Mesenchymal stem cell (in vitro differentiated cells and primary cell): Measurements from ENCODE around the gene NFATC1.

ENCODE experiments used
- DNase-seq: peaks from one replicate; pipeline ENCODE4 v3.0.0-alpha.2; 2013
- H2AFZ ChIP-seq: one replicate; pipeline ENCODE4 v1.6.1; 2013; ENCODE audit warnings: low read depth, mild to moderate bottlenecking, control low read depth, inconsistent platforms, low read length, moderate library complexity
- H2AK5ac ChIP-seq: 2 replicates; pipeline ENCODE4 v1.6.1; 2013; ENCODE audit warnings: low read length, moderate library complexity, mild to moderate bottlenecking, inconsistent platforms; ENCODE audit not compliant: severe bottlenecking
- H2BK120ac ChIP-seq: one replicate; pipeline ENCODE4 v1.6.1; 2013; ENCODE audit warnings: low read depth, mild to moderate bottlenecking, inconsistent platforms, low read length, moderate library complexity
- H2BK12ac ChIP-seq, 2 experiments: one replicate each; pipeline ENCODE4 v1.6.1; 2013; ENCODE audit warnings: inconsistent platforms in 2 of 2, low read length in 2 of 2, mild to moderate bottlenecking in 2 of 2, moderate library complexity in 2 of 2, control low read depth in 1 of 2
- H2BK15ac ChIP-seq: one replicate; pipeline ENCODE4 v1.6.1; 2013; ENCODE audit warnings: mild to moderate bottlenecking, low read depth, inconsistent platforms; ENCODE audit not compliant: poor library complexity, severe bottlenecking
- H2BK5ac ChIP-seq: 2 replicates; pipeline ENCODE4 v1.6.1; 2013; ENCODE audit warnings: low read depth, mild to moderate bottlenecking, low read length, control low read depth, inconsistent platforms; ENCODE audit not compliant: poor library complexity, severe bottlenecking
- H3K14ac ChIP-seq, 2 experiments: one replicate each; pipeline ENCODE4 v1.6.1; 2013; ENCODE audit warnings: inconsistent platforms in 2 of 2, low read length in 2 of 2, control low read depth in 1 of 2, mild to moderate bottlenecking in 1 of 2, moderate library complexity in 1 of 2
- H3K18ac ChIP-seq, 2 experiments: one replicate each; pipeline ENCODE4 v1.6.1; 2013; ENCODE audit warnings: inconsistent platforms in 2 of 2, low read length in 2 of 2, control low read depth in 1 of 2, low read depth in 1 of 2, mild to moderate bottlenecking in 1 of 2
- H3K23ac ChIP-seq, 2 experiments: one replicate each; pipeline ENCODE4 v1.6.1; 2013; ENCODE audit warnings: inconsistent platforms in 2 of 2, low read length in 2 of 2, mild to moderate bottlenecking in 2 of 2, moderate library complexity in 2 of 2, control low read depth in 1 of 2
- H3K27ac ChIP-seq: 2 replicates; pipeline ENCODE4 v1.5.1; 2013; ENCODE audit warnings: mild to moderate bottlenecking, moderate library complexity, low read length, control low read depth, inconsistent platforms; ENCODE audit not compliant: poor library complexity, severe bottlenecking
- H3K27me3 ChIP-seq, 2 experiments: 2 replicates each; pipeline versions ENCODE4 v1.6.1 to v1.7.0; 2013; ENCODE audit warnings: low read length in 2 of 2, mild to moderate bottlenecking in 2 of 2, moderate library complexity in 2 of 2, control low read depth in 1 of 2, inconsistent platforms in 1 of 2; ENCODE audit not compliant: control insufficient read depth in 1 of 2, insufficient read depth in 1 of 2
- H3K36me3 ChIP-seq, 2 experiments: 2 replicates each; pipeline versions ENCODE4 v1.6.1 to v1.7.0; 2013; ENCODE audit warnings: low read length in 2 of 2, control low read depth in 1 of 2, inconsistent platforms in 1 of 2, low read depth in 1 of 2, mild to moderate bottlenecking in 1 of 2; ENCODE audit not compliant: insufficient read depth in 2 of 2, control insufficient read depth in 1 of 2
- H3K4ac ChIP-seq, 2 experiments: one replicate each; pipeline ENCODE4 v1.6.1; 2013; ENCODE audit warnings: inconsistent platforms in 2 of 2, low read length in 2 of 2, mild to moderate bottlenecking in 2 of 2, moderate library complexity in 2 of 2, control low read depth in 1 of 2, low read depth in 1 of 2
- H3K4me1 ChIP-seq: 2 replicates; pipeline ENCODE4 v1.6.1; 2013; ENCODE audit warnings: low read depth, low read length, control low read depth; ENCODE audit not compliant: control insufficient read depth, insufficient read depth
- H3K4me2 ChIP-seq: 2 replicates; pipeline ENCODE4 v1.6.1; 2013; ENCODE audit warnings: low read length, mild to moderate bottlenecking, inconsistent platforms; ENCODE audit not compliant: poor library complexity, severe bottlenecking
- H3K4me3 ChIP-seq, 2 experiments: 2 replicates each; pipeline versions ENCODE4 v1.5.1 to v1.7.0; 2013; ENCODE audit warnings: low read length in 2 of 2, mild to moderate bottlenecking in 2 of 2, control low read depth in 1 of 2, low read depth in 1 of 2; ENCODE audit not compliant: insufficient read depth in 1 of 2
- H3K79me1 ChIP-seq: replicated peaks from 2 replicates; pipeline ENCODE4 v1.6.1; 2013; ENCODE audit warnings: mild to moderate bottlenecking, control low read depth, low read length, inconsistent platforms; ENCODE audit not compliant: poor library complexity, severe bottlenecking
- H3K9ac ChIP-seq: 2 replicates; pipeline ENCODE4 v1.7.0; 2013; ENCODE audit warnings: mild to moderate bottlenecking, low read length, moderate library complexity
- H3K9me3 ChIP-seq: 2 replicates; pipeline ENCODE4 v1.7.0; 2013; ENCODE audit warnings: mild to moderate bottlenecking, low read length; ENCODE audit not compliant: control insufficient read depth
- H4K8ac ChIP-seq: one replicate; pipeline ENCODE4 v1.6.1; 2013; ENCODE audit warnings: inconsistent platforms, mild to moderate bottlenecking, low read length, moderate library complexity
- H4K91ac ChIP-seq: one replicate; pipeline ENCODE4 v1.6.1; 2013; ENCODE audit warnings: mild to moderate bottlenecking, low read length, inconsistent platforms
- WGBS: methylation state at CpG from one replicate; pipeline ENCODE4 v1.1.7; 2013; ENCODE audit warnings: mixed read lengths; 5-methylcytosine and 5-hydroxymethylcytosine counted together

Gene NFATC1

GRCh38 chr18:79554321-79554720 lies 158.6 kb downstream of the NFATC1 start:
- Histone ChIP-seq H4K91ac (no peak overlapping the region), H2BK120ac (no peak overlapping the region), H3K18ac (no peak overlapping the region), H2AK5ac (no peak overlapping the region), H3K23ac (no peak overlapping the region), H3K27ac (no peak overlapping the region), H3K4me2 (no peak overlapping the region), H3K14ac (no peak overlapping the region), H3K4me3 (no peak overlapping the region), H3K4ac (no peak overlapping the region), H3K36me3 (no peaks in the 10 kb centered on the region), H2BK12ac (no peak overlapping the region), H3K79me1 (no peaks in the 10 kb centered on the region), H3K9me3 (no peaks in the 10 kb centered on the region), H3K4me1 (no peaks in the 10 kb centered on the region), H2AFZ (no peak overlapping the region), H3K9ac (no peak overlapping the region), H3K27me3 (peaks cover 0 to 26% of the 10 kb centered on the region in 2 experiments), H2BK5ac (no peak overlapping the region), H4K8ac (no peak overlapping the region), H2BK15ac (no peak overlapping the region)
- 92% methylated on average over 13 of the region's 13 CpGs for WGBS
- no peak for DNase-seq

DNA sequence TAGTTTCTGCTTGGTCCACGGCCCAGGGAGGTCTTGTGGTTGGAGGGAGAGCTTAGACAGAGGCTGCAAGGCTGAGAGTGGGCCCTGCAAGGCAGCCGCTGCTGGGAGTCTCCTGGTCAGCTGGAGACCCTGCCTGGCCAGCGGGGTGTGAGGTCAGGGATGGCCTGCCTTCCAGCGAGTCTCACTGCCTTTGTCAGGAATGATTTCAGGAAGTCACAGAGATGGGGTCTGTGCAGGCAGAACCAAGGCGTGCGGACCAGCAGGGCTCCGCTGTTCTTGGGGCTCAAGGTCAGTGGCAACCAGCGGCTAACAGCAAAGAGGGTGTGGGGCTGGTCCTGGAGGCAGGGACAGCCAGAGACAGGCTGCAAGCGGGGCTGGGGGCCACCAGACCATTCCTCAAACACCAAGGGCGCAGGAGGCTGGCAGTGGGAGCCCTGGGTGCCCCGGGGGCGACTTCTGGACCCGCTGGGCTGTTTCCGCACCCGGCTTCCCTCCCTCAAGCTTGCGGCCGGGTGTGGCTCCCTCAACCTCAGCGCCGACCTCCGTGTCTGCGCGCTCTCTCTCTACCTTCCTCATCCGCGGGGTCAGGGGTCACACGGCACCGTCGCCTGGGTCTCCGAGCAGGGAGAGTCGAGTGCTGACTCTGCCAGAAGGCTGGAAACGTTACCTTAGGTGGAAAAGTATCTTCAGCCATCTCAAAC lies 159.4 kb downstream of the NFATC1 start:
- no peak overlapping the region for H2AFZ ChIP-seq
- H3K18ac ChIP-seq, result no peak overlapping the region
- no peaks in the 10 kb centered on the region for H3K36me3 ChIP-seq
- H3K4me2 ChIP-seq, result no peak overlapping the region
- no peak overlapping the region for H2AK5ac ChIP-seq
- H3K9ac ChIP-seq, result no peak overlapping the region
- H3K79me1 ChIP-seq, result no peaks in the 10 kb centered on the region
- H2BK12ac ChIP-seq, result no peak overlapping the region
- 84% methylated on average over 29 of the region's 30 CpGs for WGBS
- no peak overlapping the region for H4K8ac ChIP-seq
- peaks cover 0 to 25% of the 10 kb centered on the region in 2 experiments for H3K27me3 ChIP-seq
- H3K4ac ChIP-seq, result no peak overlapping the region
- no peak overlapping the region for H3K4me3 ChIP-seq
- H3K4me1 ChIP-seq, result no peaks in the 10 kb centered on the region
- no peak overlapping the region for H2BK5ac ChIP-seq
- no peak overlapping the region for H3K27ac ChIP-seq
- H3K23ac ChIP-seq, result no peak overlapping the region
- no peaks in the 10 kb centered on the region for H3K9me3 ChIP-seq
- no peak overlapping the region for H3K14ac ChIP-seq
- no peak overlapping the region for H2BK120ac ChIP-seq
- DNase-seq, result no peak
- H2BK15ac ChIP-seq, result no peak overlapping the region
- H4K91ac ChIP-seq, result no peak overlapping the region

- no peaks in the 10 kb centered on the region for H3K9me3 ChIP-seq
- H3K4me1 ChIP-seq, result peaks cover 3% of the 10 kb centered on the region
- no peak overlapping the region for H3K4me2 ChIP-seq
- H3K79me1 ChIP-seq, result no peaks in the 10 kb centered on the region
- no peak overlapping the region for H2AK5ac ChIP-seq
- H3K9ac ChIP-seq, result no peak overlapping the region
- no peaks in the 10 kb centered on the region for H3K36me3 ChIP-seq
- no peak overlapping the region for H3K23ac ChIP-seq
- H3K18ac ChIP-seq, result no peak overlapping the region
- DNase-seq, result no peak
- H3K27me3 ChIP-seq, result peaks cover 0 to 25% of the 10 kb centered on the region in 2 experiments
- H4K8ac ChIP-seq, result no peak overlapping the region
- H2BK15ac ChIP-seq, result no peak overlapping the region
- no peak overlapping the region for H3K4ac ChIP-seq
- no peak overlapping the region for H2BK12ac ChIP-seq
- no peak overlapping the region for H3K14ac ChIP-seq
- no peak overlapping the region for H3K4me3 ChIP-seq
- no peak overlapping the region for H2BK120ac ChIP-seq
- no peak overlapping the region for H4K91ac ChIP-seq
- 96% methylated on average over 19 of the region's 19 CpGs for WGBS
- no peak overlapping the region for H3K27ac ChIP-seq
- no peak overlapping the region for H2AFZ ChIP-seq
- H2BK5ac ChIP-seq, result no peak overlapping the region
Measured at GRCh38 chr18:79555885-79556284, 160.2 kb downstream of the NFATC1 start.

DNA sequence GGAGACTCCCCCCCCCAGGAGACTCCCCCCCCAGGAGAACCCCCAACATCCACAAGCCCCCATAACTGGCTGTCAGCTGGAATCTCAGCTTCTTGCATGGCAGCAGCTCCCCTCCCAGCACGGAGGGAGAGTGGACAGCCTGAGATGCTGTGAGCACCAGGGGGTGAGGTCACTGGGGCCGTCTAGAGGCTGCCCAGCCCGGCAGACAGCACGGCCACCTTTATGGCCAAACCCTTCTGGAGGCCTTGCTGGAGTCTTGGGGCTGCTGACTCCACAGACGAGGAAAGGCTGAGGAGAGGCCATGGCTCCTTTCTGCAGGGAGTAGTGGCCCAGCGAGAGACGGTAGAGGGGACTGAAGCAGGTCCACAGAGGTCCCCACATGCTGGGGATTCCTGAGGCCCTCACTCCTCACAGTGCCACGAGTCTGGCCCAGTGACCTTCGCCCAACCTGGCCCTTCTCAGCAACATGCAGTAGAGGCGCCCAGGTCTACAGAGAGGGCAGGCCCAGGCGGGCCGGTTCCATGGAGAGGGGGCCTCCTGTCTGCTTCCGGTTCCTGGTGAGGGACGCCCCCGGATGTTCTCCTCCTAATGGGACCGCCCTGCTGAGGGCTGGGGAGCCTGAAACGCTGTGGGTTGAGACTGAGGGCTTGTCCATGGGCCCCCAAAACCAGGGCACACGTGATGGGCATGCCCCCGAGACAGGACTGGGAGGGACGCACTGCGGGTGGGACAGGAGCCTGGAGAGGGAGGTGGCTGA lies 161.3 kb downstream of the NFATC1 start:
- Histone ChIP-seq H3K23ac (no peak overlapping the region), H3K36me3 (no peaks in the 10 kb centered on the region), H4K8ac (no peak overlapping the region), H3K14ac (no peak overlapping the region), H4K91ac (no peak overlapping the region), H2BK12ac (no peak overlapping the region), H3K4me2 (no peak overlapping the region), H3K4ac (no peak overlapping the region), H2AFZ (no peak overlapping the region), H3K4me1 (peaks cover 3% of the 10 kb centered on the region), H3K9ac (no peak overlapping the region), H2AK5ac (no peak overlapping the region), H3K27ac (no peak overlapping the region), H2BK120ac (no peak overlapping the region), H2BK5ac (no peak overlapping the region), H2BK15ac (no peak overlapping the region), H3K18ac (no peak overlapping the region), H3K79me1 (no peaks in the 10 kb centered on the region), H3K27me3 (peaks cover 0 to 25% of the 10 kb centered on the region in 2 experiments), H3K9me3 (no peaks in the 10 kb centered on the region), H3K4me3 (no peak overlapping the region)
- no peak for DNase-seq
- WGBS, result 82% methylated on average over 17 of the region's 21 CpGs
